Activated naive CD4-positive, alpha-beta T cell treated with Interleukin-2 at 50 U/mL for 16 hours (primary cell): ENCODE measurements around the gene STPG1.

Experiments
- DNase-seq: peaks from one replicate; pipeline ENCODE4 v3.0.0-alpha.2; 2020

The STPG1 gene

DNA sequence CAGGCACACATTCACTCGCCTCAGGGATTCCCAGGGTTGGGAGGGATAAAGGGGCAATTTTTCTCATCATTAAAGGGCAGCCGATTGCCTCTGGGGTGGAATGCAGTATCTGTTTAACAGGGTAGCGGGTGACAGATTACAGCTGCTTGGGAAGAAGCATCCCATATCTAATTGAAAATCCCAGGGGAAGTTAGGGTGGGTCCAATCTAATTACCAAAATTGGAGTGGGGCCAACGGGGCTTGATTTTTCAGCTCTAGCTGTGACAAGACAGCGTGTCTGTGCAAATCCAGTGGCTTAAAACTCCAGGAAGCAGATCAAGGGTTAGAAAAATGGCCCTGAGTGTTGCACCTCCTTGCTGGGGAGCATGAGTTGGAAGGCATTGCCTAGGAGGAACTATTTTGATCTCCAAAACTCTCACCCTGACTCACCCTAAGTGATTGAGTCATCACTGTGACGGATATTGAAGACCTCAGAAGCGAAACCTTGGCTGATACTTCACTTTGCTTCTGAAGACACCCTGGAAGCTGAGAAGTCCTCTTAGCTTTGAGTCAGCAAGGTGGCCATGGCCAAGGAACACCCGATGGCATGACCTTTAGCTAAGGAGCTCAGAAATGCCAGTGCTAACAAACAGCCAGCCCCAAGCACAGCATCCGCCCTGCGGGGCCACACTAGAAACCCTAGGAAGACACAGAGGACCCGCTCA lies 48.5 kb downstream of the STPG1 start:
- peak; percentile 11 for DNase-seq

DNA sequence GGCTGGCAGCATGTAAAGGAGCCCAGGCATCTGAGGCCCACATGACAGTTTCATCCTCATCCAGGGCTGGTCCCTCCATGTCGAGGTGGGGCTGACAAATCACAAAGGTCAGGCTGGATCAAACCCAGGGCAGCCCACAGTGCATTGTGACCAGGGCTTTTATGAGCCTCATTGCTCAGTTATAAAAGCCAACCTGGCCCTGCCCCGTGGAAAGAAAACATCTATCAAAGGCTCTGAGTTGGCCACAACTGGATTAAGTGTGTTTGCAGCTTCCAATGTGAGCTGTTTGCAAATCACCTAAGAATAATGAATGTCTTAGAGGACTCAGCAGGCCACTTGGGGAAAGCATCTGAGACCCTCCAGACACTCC lies 49.0 kb downstream of the STPG1 start:
- DNase-seq = no peak

DNA sequence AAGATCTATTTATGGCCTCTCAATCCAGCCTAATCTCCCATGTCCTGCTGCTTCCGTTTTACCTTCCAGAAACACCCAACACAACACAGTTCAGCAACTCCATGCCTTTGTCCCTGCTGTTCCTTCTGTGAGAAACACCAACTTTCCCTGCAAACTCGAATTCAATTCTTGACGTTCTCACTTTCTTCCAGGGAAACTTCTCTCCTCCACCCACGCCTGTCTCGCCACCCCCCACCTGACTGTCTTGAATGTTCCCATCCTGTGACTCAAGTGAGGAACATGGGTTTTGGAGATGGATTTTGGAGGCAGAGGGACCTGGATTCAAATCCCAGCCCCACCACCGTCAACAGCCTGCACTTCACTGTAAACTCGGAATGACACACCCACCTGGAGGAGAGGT lies 49.6 kb downstream of the STPG1 start:
- no peak for DNase-seq

DNA sequence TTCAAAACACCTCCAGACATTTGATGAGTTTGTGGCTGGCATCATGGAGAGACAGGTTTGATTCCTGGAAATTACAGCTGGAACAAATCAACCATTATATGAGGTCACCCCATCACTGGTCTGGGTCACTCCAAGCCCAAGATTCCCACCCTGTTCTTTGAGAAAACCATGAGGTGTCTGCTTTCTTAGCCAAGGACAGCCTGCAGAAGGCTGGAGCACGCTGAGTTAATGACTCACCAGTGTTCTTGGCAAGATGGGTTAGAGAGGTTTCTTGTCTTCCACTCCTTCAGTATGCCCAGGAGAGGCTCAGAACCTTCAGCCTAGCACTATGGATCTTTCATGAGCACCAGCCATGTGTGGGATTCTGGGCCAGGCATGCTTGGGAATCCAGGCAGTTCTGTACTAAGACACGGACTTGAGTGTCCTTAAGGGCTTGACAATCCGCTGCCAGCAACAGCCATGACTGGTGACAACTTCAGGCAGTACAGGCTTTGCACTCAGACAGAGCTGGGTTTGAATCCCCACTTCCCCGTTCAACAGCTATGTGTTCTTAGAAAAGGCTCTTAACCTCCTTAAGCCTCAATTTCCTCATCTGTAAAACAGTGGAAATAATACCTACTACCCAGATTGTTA lies 50.5 kb downstream of the STPG1 start:
- no peak for DNase-seq

DNA sequence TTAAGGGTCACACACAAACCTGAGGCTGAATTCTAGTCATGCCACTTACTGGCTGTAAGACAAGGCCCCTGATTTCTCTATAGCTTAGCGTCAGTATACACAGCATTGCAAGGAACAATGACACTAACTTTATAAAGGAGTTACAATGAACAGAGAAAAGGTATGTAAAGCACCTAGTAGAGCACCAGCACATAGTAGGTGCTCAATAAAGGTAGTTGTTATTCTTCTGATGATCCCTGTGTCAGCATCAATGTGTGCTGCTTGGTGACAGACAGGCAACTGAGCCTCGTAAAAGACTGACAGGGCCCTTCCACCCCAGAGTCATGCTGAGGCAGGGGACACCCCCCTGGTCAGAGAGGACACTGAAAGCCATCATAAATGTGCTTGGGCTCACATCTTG lies 51.2 kb downstream of the STPG1 start:
- no peak for DNase-seq

DNA sequence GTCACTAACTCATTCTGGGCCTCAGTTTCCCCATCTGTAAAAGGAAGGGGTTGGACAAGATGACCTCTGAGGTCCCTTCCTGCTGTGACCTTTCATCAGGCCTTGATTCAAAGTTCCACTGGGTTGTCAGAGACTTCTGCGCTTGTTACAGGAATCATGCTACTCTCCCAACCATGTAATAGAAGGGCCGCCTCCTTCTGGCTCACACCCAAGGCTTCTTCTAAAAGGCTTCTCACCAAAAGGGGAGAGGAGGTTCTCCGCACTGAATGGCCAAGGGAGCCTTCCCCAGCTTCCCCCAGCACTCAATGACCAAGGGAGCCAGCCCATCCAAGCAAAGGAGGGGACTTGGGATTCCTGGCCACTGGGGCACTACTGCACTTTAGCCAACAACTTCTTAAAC lies 51.8 kb downstream of the STPG1 start:
- no peak for DNase-seq

DNA sequence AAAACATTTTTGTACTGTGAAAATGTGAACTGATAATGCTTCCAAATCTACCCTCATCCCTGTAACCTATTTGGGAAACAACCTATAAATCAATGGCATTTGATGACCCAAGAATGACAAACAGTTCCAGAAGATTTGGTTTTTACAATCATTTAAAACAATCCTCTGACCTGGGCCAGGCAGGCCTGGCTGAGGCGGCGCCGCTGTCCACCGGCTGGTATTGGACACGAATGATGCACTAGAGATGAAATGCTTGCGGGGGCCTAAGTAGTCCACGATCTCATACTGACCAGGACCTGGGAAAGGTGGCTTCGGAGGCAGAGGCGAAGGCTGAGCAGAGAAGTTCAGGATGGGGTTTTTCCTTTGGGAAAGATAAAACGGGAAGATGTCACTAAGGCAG lies 52.9 kb downstream of the STPG1 start:
- DNase-seq = no peak

DNA sequence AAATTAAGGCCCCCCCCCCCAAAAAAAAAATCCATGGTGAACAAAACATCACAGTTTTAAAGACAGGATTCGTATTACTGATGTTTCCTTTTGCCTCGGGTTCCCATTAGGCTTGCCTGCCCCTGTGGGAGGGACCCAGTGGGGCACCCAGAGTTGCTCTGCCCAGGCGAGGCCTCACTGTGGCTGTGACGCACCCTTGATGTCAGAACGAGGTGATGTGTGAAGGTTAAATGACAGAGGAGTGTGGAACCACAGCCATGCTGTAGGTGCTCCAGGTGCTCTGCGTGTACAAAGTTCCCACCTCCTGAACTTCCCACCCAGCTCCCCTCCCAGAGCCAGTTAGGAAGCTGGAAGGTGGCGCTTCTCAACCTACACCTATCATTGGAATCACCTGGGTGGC lies 56.5 kb downstream of the STPG1 start:
- DNase-seq = no peak

DNA sequence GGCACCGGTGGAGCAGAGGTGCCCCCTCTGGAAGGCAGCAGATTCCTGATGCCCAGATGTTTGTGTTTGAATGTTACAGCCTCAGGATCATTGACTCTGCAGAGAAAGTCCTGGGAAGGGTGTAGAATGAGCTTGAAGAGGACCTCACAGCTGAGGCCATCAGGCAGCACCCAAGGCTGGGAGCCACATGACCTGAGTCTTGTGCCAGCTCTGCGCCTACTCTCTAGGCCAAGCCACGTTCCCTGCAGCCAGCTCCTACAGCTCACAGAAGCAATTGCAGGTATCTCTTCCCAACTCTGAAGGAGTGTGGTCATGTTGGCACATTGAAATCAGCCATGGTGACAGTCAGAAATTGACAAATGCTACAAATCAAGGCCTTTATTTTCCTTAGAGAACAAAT lies 58.1 kb downstream of the STPG1 start:
- DNase-seq = no peak

DNA sequence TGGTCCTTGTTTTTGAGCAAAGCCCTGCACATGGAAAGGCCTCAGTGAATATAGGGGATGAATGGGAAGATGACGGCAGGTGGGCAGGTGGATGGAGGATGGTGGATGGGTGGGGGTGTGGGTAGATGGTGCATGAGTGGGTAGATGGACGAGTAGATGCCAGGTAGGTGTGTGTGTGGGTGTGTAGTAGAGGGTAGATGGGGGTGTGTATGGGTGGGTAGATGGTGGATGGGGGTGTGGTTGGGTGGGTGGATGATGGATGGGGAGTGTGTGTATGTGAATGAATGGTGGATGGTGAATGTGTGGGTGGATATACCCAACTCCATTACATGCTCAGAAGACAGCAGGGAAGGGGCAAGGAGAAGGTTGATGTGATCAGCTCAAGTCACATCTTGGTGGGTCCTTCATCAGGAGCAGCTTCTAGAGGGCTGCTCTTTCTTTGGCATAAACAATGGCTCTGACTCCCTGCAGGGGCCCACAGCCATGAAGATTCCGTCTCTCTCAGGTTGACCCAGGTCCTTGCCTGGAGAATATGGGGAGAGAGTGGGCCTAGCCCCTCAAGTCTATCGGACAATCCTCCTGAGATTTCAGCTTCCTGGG lies 60.2 kb downstream of the STPG1 start:
- no peak for DNase-seq

DNA sequence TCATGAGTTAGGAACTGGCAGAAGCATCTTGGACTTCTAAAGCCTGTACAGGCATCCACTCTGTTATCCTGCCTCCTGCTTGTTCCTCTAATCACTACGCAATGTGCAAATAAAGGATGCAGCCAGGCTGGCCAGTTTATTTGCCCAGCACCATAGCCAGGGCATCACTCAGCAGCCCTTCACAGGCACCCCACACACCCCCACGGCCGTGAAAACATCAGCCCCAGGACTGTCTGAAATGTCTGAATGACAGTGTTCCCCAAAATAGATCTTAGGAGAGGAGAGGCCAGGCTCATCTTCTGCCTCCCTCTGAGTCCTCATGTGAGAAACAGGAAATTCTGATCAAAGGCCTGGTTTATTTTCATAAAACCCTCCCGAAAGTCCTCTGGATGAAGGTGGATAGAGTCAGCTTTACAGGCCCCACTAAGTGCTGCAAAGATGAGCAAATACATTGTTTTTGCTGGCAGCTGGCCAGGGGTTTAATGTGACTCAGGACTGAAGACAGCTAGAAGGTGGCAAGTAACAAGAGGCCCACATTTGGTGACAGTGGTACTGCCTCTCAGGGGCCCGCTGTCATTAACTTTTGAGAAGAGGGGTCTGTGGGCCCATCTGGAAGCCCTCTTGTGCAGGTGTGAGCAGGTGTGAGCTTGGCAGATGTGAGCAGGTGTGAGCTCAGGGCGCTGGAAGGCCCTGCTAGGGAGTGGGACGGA lies 61.5 kb downstream of the STPG1 start:
- peak; percentile 39 for DNase-seq

DNA sequence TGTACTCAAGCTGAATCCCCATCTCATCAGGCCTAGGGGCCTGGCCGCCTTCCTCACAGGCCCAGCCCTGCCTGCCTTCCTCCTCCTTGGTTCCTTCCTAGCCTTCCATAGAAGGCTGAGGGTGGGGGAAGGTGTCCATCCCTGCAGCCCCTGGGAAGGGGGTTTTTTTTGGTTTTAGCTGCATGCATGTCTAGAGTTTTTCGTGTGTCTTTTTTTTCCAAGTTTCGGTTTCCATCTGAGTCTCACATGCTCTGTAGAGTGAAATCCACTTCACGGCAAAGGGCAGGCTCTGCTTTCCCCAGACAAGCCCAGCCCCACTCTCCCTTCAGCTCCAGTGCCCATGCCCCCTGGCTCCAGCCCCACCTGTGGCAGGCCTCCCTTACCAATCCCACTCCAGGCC lies 62.3 kb downstream of the STPG1 start:
- no peak for DNase-seq

DNA sequence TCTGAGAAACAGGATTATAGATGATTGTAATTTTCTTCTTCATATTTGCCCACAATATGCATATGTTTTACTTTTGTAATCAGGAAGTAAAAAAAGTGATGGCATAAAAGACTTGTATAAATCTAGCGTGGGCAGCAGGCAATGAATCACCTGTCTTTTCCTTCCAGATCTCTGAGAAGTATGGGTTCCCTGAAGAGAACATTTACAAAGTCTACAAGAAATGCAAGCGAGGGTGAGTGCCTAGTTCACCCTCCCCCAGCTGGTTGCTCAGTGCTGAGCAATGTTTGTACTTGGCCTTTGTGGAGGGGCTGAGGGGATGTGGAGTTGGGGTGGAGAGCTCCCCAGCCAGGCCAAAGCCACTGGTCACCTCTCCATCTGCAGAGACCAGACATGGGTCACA lies 63.7 kb downstream of the STPG1 start:
- DNase-seq = peak; percentile 22

DNA sequence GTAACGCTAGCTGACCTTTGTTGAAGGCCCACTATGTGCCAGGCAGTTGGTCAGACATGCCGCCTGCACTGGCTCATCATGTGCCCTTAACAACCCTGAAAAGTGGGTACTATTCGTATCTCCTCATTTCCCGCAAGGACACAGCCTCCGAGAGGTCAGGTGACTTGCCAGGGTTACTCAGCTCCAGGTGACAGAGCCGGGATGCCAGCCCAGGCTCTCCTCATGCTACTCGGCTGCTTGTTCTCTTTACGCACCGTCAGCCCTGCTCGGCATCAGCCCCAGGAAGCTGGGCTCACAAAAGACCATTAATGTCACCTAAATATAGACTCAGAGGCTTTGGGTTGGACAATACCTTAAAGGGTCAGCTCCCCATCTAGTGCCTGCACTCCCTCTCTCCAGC lies 65.4 kb downstream of the STPG1 start:
- no peak for DNase-seq

DNA sequence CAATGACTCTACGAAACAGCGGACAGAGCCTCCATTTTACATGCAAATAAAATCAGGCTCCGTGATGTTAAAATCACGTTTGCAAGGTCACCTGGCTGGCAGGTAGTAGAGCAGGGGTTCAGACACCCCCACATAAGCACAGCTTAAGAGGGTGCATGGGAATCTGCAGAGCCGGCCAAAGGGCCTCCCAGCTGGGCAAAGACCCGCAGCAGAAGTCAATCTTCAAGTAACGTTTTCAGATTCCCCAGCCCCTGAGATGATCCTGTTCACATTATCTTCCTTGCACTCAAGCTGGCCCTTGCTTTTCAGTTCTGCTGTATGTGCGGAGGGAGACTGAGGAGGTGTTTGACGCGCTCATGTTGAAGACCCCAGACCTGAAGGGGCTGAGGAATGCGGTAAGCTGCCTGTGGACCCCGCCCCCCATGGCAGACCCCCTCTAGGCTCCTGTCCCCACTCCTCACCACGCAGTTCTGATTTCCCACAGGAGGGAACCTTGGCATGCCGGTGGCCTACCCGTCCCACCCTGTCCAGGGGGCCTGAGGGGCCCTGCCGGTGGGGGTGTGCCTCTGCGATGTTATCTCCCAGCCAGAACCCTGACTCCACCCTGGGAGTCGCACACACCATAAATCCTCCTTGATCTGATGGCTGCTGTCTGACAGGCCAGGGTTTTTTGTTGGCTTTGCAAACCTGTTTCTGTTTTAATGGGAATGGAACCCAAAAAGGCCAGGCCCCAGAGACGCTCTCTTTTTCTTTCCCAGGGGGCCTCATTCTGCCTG lies 66.2 kb downstream of the STPG1 start:
- DNase-seq = no peak

DNA sequence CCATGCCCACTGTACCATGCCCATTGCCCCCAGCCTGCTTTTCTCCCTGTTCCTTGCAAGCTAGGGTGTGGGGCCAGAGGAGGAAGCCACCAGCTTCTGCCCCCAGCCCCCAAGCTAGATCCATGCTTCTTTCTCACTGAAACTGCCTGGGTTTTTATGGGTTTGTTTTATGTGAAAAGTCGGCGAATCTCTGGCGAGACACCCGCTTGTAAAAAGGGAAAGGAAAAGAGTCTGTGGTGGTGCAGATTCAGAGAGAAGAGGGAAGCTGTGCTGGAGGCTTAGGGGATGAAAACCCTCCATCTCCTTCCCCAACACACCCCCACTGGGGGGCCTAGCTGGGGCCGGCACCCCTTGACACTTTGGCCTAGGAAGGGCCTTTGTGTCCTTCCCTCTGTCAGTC lies 68.2 kb downstream of the STPG1 start:
- DNase-seq = no peak

DNA sequence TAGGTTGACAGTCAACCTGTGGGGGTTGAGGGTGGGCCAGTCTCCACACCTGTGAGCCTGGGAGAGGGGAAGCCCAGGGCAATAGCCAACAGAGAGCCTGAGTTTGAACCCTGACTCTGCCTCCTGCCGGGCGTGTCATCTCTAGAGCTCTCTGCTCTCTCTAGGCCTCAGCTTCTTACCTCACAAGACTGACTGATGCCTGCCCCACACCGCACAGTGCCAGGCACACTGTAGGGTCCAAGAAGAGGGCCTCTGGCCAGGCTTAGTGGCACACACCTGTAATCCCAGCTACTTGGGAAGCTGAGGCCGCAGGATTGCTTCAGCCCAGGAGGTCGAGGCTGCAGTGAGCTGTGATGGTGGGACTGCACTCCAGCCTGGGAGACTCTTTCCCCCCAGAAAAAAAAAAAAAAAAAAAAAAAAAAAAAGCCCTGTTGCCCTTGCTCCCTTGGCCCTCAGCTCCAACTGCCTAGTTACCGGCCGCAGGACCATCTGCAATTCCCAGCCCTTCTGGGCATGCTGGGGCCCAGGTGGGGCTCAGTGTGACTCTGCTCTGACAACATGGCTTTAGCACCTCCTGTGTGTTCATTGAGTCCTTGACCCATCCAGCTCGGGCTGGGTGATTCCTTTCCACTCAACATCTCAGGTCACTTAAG lies 69.4 kb downstream of the STPG1 start:
- DNase-seq = no peak

DNA sequence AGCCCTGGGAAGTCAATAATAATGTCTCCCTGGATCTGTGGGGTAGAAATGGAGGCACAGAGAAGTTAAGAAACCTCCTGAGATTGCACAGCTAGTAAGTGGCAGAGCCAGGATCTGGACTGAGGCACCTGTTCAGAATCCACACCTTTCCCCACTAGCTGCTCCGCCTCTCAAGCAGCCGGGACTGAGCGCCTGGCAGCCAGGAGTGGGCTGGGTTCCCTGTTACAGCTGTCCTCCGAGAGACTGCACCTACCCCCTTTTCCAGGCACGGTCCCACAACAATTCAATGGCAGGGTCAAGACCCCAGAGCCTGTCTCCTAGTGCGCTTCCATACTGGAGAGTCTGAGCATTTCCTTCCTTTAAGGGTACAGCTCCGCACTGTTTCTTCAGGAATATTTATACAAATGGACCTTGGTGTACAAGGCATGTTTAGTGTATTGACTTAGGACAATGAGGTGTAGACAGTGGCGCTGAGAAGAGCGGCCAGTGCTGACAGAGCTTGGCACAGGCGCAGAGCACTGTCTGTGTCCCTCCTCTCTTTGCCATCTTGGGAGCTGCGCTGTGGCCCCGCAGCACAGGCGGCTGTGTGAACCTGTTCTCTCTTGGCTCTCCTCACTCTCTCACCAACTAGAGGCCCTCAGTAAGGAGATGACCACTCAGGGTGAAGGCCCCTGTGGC lies 70.0 kb downstream of the STPG1 start:
- no peak for DNase-seq

DNA sequence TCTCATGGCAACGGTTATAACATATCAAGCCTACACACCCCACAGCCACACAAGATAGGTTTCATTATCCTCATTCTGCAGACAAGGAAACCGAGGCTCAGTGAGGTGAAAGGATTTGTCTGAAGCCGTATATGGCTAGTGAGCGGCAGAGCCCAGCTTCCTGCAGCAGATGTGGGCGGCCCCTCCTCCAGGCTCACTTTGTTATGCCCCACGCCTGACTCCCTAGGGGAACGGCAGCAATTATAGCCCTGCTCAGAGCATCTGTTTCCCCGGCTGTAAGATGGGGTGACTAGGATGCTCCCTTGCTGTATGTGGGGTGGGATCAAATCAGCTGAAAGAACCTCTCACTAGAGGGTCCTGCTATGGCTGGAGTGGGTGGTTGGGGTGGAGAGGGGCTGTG lies 72.3 kb downstream of the STPG1 start:
- no peak for DNase-seq

DNA sequence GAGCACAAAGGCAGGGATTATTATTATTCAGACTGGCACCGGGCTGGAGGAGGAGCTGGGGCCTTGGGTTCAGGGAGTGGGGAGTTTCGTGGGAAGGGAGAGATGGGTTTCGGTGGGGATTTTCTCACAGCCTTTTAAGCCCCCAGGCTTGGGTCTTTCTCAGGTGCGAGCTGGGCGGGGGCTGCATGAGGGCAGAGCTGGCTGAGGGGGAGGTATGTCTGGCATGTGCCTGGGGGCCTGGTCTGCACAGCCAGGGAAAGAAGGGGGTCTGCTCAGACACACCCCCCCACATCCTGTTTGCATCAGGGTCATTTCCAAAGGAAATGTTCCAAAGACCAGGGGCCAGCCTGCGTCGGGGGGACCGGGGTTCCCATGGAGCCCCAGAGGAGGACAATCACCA lies 72.8 kb downstream of the STPG1 start:
- no peak for DNase-seq

DNA sequence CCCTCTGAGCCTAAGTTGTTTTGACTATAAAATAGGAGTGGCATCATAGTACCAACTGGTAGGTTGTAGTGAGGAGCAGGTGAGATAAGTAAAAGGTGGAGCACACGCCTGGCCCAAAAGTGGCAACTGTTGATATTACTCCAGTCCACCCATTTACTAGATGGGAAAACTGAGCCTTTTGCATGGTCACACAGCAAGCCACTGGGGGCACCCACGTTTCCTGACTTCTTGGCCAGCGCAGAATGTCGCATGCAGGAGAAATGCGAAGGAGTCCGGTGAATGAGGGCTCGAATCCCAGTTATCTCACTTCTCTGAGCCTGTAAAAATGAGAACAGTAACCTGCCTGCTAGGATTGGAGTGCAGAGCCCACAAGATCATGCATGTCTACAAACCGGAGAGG lies 73.6 kb downstream of the STPG1 start:
- DNase-seq = no peak

DNA sequence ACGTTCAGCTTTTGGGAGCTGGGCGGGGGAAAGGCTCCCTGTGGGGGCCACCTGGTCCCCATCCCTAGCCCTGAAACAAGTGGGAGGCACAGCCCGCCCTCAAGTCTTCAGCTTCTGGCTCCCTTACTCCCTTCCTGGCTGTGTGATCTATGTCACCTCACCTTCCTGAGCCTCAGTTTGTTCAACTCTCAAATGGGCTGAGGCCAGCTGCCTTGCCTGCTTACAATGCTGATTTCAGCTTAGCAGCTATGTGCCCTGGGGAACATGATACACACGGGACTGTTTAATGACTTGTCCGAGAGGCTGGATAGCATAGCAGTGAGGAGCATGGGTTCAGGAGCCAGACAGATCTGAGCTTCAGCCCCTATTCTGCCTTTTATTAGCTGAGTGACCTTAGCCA lies 75.1 kb downstream of the STPG1 start:
- no peak for DNase-seq
